ENCODE results near the gene VSNL1.

Gene VSNL1

GRCh38 chr2:17580319-17580715, 39.8 kb downstream of the VSNL1 start:
- DNase-seq (ENCODE audit: insufficient read length, low spot score), result no peak
- FAIRE-seq, result no peak

- no peak for DNase-seq (ENCODE audit: insufficient read length, low spot score)
- no peak for FAIRE-seq
Measured at GRCh38 chr2:17581831-17582230, 41.3 kb downstream of the VSNL1 start.

GRCh38 chr2:17583166-17583565, 42.7 kb downstream of the VSNL1 start:
- FAIRE-seq (no peak), DNase-seq (ENCODE audit: insufficient read length, low spot score) (no peak)

GRCh38 chr2:17583646-17584045, 43.1 kb downstream of the VSNL1 start:
- DNase-seq (ENCODE audit: insufficient read length, low spot score) (no peak), FAIRE-seq (no peak)

GRCh38 chr2:17584689-17585088, 44.2 kb downstream of the VSNL1 start:
- FAIRE-seq (no peak), DNase-seq (ENCODE audit: insufficient read length, low spot score) (no peak)

GRCh38 chr2:17587469-17587868, 47.0 kb downstream of the VSNL1 start:
- no peak for DNase-seq (ENCODE audit: insufficient read length, low spot score)
- no peak for FAIRE-seq

GRCh38 chr2:17588031-17588430, 47.5 kb downstream of the VSNL1 start:
- FAIRE-seq, result no peak
- DNase-seq (ENCODE audit: insufficient read length, low spot score), result no peak

GRCh38 chr2:17589406-17590035, 49.0 kb downstream of the VSNL1 start:
- FAIRE-seq, result no peak
- no peak for DNase-seq (ENCODE audit: insufficient read length, low spot score)

- DNase-seq (ENCODE audit: insufficient read length, low spot score) (no peak), FAIRE-seq (no peak)
Measured at GRCh38 chr2:17590342-17590911, 49.9 kb downstream of the VSNL1 start.

- FAIRE-seq (no peak), DNase-seq (ENCODE audit: insufficient read length, low spot score) (no peak)
Measured at GRCh38 chr2:17591846-17592245, 51.4 kb downstream of the VSNL1 start.

GRCh38 chr2:17592731-17593409, 52.4 kb downstream of the VSNL1 start:
- FAIRE-seq (no peak), DNase-seq (ENCODE audit: insufficient read length, low spot score) (no peak)

GRCh38 chr2:17593445-17593840, 52.9 kb downstream of the VSNL1 start:
- FAIRE-seq, result no peak
- DNase-seq (ENCODE audit: insufficient read length, low spot score), result no peak

- FAIRE-seq (no peak), DNase-seq (ENCODE audit: insufficient read length, low spot score) (no peak)
Measured at GRCh38 chr2:17593841-17594491, 53.5 kb downstream of the VSNL1 start.

- no peak for DNase-seq (ENCODE audit: insufficient read length, low spot score)
- FAIRE-seq, result no peak
Measured at GRCh38 chr2:17594533-17595401, 54.3 kb downstream of the VSNL1 start.

- DNase-seq (ENCODE audit: insufficient read length, low spot score) (no peak), FAIRE-seq (no peak)
Measured at GRCh38 chr2:17599617-17600016, 59.1 kb downstream of the VSNL1 start.

- DNase-seq (ENCODE audit: insufficient read length, low spot score) (no peak), FAIRE-seq (no peak)
Measured at GRCh38 chr2:17600556-17601204, 60.2 kb downstream of the VSNL1 start.

- FAIRE-seq (no peak), DNase-seq (ENCODE audit: insufficient read length, low spot score) (no peak)
Measured at GRCh38 chr2:17604050-17604449, 63.6 kb downstream of the VSNL1 start.

- no peak for FAIRE-seq
- no peak for DNase-seq (ENCODE audit: insufficient read length, low spot score)
Measured at GRCh38 chr2:17605696-17606095, 65.2 kb downstream of the VSNL1 start.

GRCh38 chr2:17606851-17607250, 66.4 kb downstream of the VSNL1 start:
- FAIRE-seq, result no peak
- DNase-seq (ENCODE audit: insufficient read length, low spot score), result no peak

- DNase-seq (ENCODE audit: insufficient read length, low spot score) (no peak), FAIRE-seq (no peak)
Measured at GRCh38 chr2:17607379-17607778, 66.9 kb downstream of the VSNL1 start.

Data from GM19239 (cell line).